ENCODE data around the gene WDFY4. TPM values are rescaled to one million over a fixed set of nuclear protein-coding genes. Genes with fewer than 3 reads are reported as not detected.
A peak's percentile ranks its signal among the peaks of the same experiment; 100 is the strongest.

WDFY4 gene
- total RNA-seq, 2 donors from 2014 or later: 0.70 to 2.0 TPM

- Histone ChIP-seq H3K4me3 (no peak overlapping the region), H3K27ac (no peak overlapping the region), H3K27me3 (no peaks in the 10 kb centered on the region), H3K4me1 (no peaks in the 10 kb centered on the region), H3K9me3 (peaks cover 0 to 3% of the 10 kb centered on the region in 2 donors), H3K36me3 (no peaks in the 10 kb centered on the region)
- no peak for TF ChIP-seq CTCF (IDR thresholded peaks at IDR 0.05)
- no peak for DNase-seq (ENCODE audit: low spot score)
Measured at GRCh38 chr10:48744587-48744986, 59.9 kb downstream of the WDFY4 start.

- no peak overlapping the region for H3K27ac ChIP-seq
- no peak for TF ChIP-seq CTCF (IDR thresholded peaks at IDR 0.05)
- peak; percentile 28 for DNase-seq (ENCODE audit: low spot score)
- no peaks in the 10 kb centered on the region for H3K27me3 ChIP-seq
- no peaks in the 10 kb centered on the region for H3K4me1 ChIP-seq
- H3K9me3 ChIP-seq: peaks cover 0 to 3% of the 10 kb centered on the region in 2 donors
- H3K36me3 ChIP-seq: no peaks in the 10 kb centered on the region
- no peak overlapping the region for H3K4me3 ChIP-seq
Measured at GRCh38 chr10:48745662-48746245, 61.1 kb downstream of the WDFY4 start.

- Histone ChIP-seq H3K27me3 (no peaks in the 10 kb centered on the region), H3K4me3 (no peak overlapping the region), H3K36me3 (no peaks in the 10 kb centered on the region), H3K9me3 (peaks cover 0 to 3% of the 10 kb centered on the region in 2 donors), H3K27ac (no peak overlapping the region), H3K4me1 (no peaks in the 10 kb centered on the region)
- no peak for TF ChIP-seq CTCF (IDR thresholded peaks at IDR 0.05)
- DNase-seq (ENCODE audit: low spot score): peak; percentile 54
Measured at GRCh38 chr10:48748573-48748972, 63.9 kb downstream of the WDFY4 start.

GRCh38 chr10:48749254-48749787 is 64.6 kb downstream of the WDFY4 start:
- DNase-seq (ENCODE audit: low spot score): peak; percentile 40
- Histone ChIP-seq H3K27ac (no peak overlapping the region), H3K4me3 (no peak overlapping the region), H3K4me1 (no peaks in the 10 kb centered on the region), H3K27me3 (no peaks in the 10 kb centered on the region), H3K36me3 (no peaks in the 10 kb centered on the region), H3K9me3 (peaks cover 0 to 3% of the 10 kb centered on the region in 2 donors)
- TF ChIP-seq CTCF (IDR thresholded peaks at IDR 0.05): no peak

GRCh38 chr10:48750019-48750418 is 65.3 kb downstream of the WDFY4 start:
- no peak for TF ChIP-seq CTCF (IDR thresholded peaks at IDR 0.05)
- Histone ChIP-seq H3K9me3 (peaks cover 0 to 3% of the 10 kb centered on the region in 2 donors), H3K36me3 (no peaks in the 10 kb centered on the region), H3K4me1 (no peaks in the 10 kb centered on the region), H3K27ac (no peak overlapping the region), H3K27me3 (no peaks in the 10 kb centered on the region), H3K4me3 (no peak overlapping the region)
- DNase-seq (ENCODE audit: low spot score): peak; percentile 47

- Histone ChIP-seq H3K4me1 (no peaks in the 10 kb centered on the region), H3K27me3 (no peaks in the 10 kb centered on the region), H3K9me3 (peaks cover 0 to 3% of the 10 kb centered on the region in 2 donors), H3K4me3 (no peak overlapping the region), H3K36me3 (no peaks in the 10 kb centered on the region), H3K27ac (no peak overlapping the region)
- TF ChIP-seq CTCF (IDR thresholded peaks at IDR 0.05): no peak
- DNase-seq (ENCODE audit: low spot score): peak; percentile 40
Measured at GRCh38 chr10:48750991-48751390, 66.3 kb downstream of the WDFY4 start.
